Thyroid gland (tissue), 4 donors: ENCODE results near the gene TIMM29.
"Not testable (repeated sequence)": the region's sequence is repeated elsewhere in the genome, so short reads cannot be mapped to it uniquely, and the experiment has no call there.

ENCODE experiments used
- POLR2A ChIP-seq, 2 donors: fragments of 450-650 bp; IDR thresholded peaks; one replicate each; pipeline ENCODE4 v1.6.1; 2017; ENCODE audit warnings: antibody characterized with exemption in 2 of 2, mild to moderate bottlenecking in 2 of 2, moderate library complexity in 1 of 2
- TF ChIP-seq, protein P1 (sequence below), 6 experiments: fragments of 200-600 bp in 3 of 6; fragments of 450-650 bp in 3 of 6; sonication (generic) in 3 of 6; IDR thresholded peaks; one replicate each; pipeline ENCODE4 v1.5.1; 2016 to 2019; ENCODE audit warnings: antibody characterized with exemption in 6 of 6, mild to moderate bottlenecking in 2 of 6, inconsistent platforms in 1 of 6, moderate library complexity in 1 of 6

- TF ChIP-seq, protein P1, sequence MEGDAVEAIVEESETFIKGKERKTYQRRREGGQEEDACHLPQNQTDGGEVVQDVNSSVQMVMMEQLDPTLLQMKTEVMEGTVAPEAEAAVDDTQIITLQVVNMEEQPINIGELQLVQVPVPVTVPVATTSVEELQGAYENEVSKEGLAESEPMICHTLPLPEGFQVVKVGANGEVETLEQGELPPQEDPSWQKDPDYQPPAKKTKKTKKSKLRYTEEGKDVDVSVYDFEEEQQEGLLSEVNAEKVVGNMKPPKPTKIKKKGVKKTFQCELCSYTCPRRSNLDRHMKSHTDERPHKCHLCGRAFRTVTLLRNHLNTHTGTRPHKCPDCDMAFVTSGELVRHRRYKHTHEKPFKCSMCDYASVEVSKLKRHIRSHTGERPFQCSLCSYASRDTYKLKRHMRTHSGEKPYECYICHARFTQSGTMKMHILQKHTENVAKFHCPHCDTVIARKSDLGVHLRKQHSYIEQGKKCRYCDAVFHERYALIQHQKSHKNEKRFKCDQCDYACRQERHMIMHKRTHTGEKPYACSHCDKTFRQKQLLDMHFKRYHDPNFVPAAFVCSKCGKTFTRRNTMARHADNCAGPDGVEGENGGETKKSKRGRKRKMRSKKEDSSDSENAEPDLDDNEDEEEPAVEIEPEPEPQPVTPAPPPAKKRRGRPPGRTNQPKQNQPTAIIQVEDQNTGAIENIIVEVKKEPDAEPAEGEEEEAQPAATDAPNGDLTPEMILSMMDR (IDR thresholded peaks at IDR 0.05), result not testable (repeated sequence)
- TF ChIP-seq POLR2A (IDR thresholded peaks at IDR 0.05), result not testable (repeated sequence)
These were observed 30.8 kb downstream of the TIMM29 start for GRCh38 chr19:10959277-10959968.
